Vagina (tissue), 2 donors: ENCODE data around the gene MSI2.

Experiments used
- CTCF ChIP-seq, 3 experiments: fragments of 450-650 bp in 2 of 3; fragments of 200-600 bp in 1 of 3; sonication (generic) in 1 of 3; IDR thresholded peaks; one replicate each; pipeline ENCODE4 v1.5.1; 2017 to 2019; ENCODE audit warnings: antibody characterized with exemption in 3 of 3, mild to moderate bottlenecking in 2 of 3, moderate library complexity in 2 of 3
- POLR2A ChIP-seq, 2 donors: fragments of 450-650 bp; IDR thresholded peaks; one replicate each; pipeline ENCODE4 v1.6.1; 2017; ENCODE audit warnings: antibody characterized with exemption in 2 of 2, mild to moderate bottlenecking in 2 of 2, moderate library complexity in 2 of 2
- POLR2AphosphoS5 ChIP-seq, 2 donors: sonication (generic); formaldehyde crosslinking; IDR thresholded peaks; one replicate each; pipeline ENCODE4 v1.9.0; 2017; ENCODE audit warnings: antibody characterized with exemption in 2 of 2, mild to moderate bottlenecking in 2 of 2, low read depth in 1 of 2; ENCODE audit not compliant: insufficient read depth in 1 of 2

DNA sequence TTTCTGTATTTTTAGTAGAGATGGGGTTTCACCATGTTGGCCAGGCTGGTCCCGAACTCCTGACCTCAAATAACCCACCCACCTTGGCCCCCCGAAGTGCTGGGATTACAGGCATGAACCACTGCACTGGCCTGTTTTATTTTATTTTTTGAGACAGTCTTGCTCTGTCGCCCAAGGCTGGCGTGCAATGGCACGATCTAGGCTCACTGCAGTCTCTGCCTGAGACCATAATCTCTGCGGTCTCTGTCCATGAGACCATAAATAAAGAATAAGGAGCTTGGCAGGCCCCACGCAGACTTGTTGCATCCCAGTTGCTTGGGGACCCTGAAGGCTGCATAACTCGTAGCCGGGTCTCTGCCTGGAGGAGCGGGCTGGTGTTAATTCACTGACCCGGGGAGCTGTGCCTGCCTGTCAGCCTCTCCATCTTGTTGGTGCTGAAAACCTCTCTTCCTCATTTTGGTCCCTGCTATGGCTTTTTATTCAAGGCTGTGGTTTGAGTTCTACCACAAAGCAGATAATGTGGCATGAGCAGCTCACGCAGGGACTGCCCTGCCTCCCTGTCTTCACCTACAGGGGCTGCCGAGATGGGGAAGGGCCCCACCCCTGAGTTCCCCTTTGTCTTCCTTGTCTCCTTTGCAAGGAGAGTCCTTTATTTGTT is 82.1 kb downstream of the MSI2 start:
- no peak for TF ChIP-seq CTCF (IDR thresholded peaks at IDR 0.05)
- no peak for TF ChIP-seq POLR2AphosphoS5 (IDR thresholded peaks at IDR 0.05; ENCODE audit: insufficient read depth in 1 of 2, low read depth in 1 of 2)
- TF ChIP-seq POLR2A (IDR thresholded peaks at IDR 0.05): no peak
